AG09309 (cell line): ENCODE results near the gene HTR3C.
"Not testable (repeated sequence)": the region's sequence is repeated elsewhere in the genome, so short reads cannot be mapped to it uniquely, and the experiment has no call there.

Experiments used
- DNase-seq: peaks from one replicate; pipeline ENCODE4 v3.0.0-alpha.2; 2010; ENCODE audit warnings: low read depth
- H3K4me3 ChIP-seq: 2 replicates; pipeline ENCODE4 v1.5.1; 2011; ENCODE audit warnings: mild to moderate bottlenecking, low read depth, low read length, moderate library complexity; ENCODE audit not compliant: control insufficient read depth
- TF ChIP-seq, protein P1 (sequence below): IDR thresholded peaks from 2 replicates; pipeline ENCODE4 v1.5.1; 2011; ENCODE audit warnings: mild to moderate bottlenecking, low read depth, low read length, inconsistent platforms; ENCODE audit not compliant: insufficient read depth, control insufficient read depth; ENCODE audit errors: missing control alignments

HTR3C gene

DNA sequence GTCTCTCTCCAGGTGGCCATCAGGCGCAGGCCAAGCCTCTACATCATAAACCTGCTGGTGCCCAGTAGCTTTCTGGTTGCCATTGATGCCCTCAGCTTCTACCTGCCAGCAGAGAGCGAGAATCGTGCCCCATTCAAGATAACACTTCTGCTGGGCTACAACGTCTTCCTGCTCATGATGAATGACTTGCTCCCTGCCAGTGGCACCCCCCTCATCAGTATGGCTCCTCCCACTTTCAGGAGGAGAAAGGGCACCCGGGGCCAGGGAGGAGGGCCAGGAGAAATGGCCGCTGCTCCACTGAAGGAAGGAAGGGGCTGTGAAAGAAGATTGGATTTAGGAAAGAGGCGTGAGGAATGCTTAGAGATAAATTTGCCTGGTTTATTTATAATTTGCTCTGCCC lies 6.6 kb downstream of the HTR3C start:
- no peak for DNase-seq
- TF ChIP-seq, protein P1, sequence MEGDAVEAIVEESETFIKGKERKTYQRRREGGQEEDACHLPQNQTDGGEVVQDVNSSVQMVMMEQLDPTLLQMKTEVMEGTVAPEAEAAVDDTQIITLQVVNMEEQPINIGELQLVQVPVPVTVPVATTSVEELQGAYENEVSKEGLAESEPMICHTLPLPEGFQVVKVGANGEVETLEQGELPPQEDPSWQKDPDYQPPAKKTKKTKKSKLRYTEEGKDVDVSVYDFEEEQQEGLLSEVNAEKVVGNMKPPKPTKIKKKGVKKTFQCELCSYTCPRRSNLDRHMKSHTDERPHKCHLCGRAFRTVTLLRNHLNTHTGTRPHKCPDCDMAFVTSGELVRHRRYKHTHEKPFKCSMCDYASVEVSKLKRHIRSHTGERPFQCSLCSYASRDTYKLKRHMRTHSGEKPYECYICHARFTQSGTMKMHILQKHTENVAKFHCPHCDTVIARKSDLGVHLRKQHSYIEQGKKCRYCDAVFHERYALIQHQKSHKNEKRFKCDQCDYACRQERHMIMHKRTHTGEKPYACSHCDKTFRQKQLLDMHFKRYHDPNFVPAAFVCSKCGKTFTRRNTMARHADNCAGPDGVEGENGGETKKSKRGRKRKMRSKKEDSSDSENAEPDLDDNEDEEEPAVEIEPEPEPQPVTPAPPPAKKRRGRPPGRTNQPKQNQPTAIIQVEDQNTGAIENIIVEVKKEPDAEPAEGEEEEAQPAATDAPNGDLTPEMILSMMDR, result no peak
- no peak overlapping the region for H3K4me3 ChIP-seq

DNA sequence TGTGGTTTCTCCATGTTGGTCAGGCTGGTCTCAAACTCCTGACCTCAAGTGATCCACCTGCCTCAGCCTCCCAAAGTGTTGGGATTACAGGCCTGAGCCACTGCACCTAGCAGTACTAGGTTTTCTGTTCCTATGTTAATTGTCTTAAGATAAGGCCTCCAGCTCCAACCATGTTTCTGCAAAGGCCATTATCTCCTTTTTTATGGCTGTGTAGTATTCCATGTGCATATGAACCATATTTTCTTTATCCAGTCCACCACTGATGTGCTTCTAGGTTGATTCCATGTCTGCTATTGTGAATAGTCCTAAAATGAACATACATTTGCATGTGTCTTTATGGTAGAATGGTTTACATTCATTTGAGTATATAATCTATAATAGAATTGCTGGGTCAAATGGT lies 9.8 kb downstream of the HTR3C start:
- no peak overlapping the region for H3K4me3 ChIP-seq
- TF ChIP-seq, protein P1, result no peak
- no peak for DNase-seq

DNA sequence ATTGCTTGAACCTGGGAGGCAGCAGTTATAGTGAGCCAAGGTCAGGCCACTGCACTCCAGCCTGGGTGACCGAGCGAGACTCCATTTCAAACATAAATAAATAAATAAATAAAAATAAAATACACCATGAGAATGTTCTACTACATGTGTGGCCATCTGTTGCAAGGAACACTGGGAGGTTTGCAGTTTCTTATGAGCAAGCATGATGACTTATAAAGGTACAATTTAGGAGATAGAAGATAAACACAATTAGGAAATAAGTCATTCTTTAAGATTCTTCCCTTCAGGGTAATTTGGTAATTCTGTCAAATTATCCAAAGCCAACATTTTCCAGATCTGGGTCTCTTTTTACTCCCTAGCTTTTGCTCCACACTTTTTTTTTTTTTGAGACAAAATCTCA lies 13.4 kb downstream of the HTR3C start:
- peak; percentile 1 for DNase-seq
- TF ChIP-seq, protein P1, result no peak
- H3K4me3 ChIP-seq, result no peak overlapping the region

DNA sequence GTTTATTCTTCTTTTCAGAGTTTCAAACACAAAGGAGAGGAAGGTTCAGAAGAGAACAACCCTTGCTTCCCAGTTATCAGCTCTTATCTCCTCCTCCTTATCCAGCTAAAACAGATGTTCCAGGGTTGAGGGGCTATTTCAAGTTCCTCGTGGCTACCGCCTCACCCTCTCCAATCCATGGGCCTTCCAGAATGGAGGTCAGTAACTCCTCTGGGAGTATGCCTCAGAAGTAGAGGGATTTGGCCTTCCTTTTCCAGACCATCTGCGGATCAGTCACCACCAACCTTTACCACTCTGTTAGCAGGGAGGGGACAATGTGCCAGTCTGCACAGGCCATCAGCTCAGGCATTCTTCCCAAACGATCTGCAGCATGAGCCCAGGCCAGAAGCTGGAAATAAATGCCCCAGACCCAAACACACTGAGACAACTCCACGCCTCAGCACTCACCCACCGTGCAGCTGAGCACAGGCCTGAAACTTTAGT lies 14.8 kb downstream of the HTR3C start:
- H3K4me3 ChIP-seq, result no peak overlapping the region
- TF ChIP-seq, protein P1, result no peak
- DNase-seq, result no peak

DNA sequence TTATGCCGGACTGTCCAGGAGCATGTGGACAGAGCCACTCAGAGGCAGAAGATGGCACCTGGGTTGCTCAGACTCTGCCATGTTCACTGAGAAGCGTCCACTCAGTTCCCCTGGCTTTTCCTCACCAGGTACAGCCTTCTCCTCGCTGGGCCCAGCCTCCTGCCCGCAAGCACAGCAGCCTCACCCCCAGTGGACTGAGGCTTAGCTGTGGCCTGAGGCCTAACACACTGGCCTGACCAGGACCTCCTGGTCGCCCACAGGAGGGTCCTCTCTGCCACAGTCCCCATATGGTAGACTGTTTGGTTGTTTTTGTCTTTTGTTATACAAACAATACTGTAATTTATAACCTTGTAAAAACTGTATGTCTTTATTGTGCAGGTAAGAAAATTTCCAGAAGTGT lies 15.5 kb downstream of the HTR3C start:
- TF ChIP-seq, protein P1, result no peak

DNA sequence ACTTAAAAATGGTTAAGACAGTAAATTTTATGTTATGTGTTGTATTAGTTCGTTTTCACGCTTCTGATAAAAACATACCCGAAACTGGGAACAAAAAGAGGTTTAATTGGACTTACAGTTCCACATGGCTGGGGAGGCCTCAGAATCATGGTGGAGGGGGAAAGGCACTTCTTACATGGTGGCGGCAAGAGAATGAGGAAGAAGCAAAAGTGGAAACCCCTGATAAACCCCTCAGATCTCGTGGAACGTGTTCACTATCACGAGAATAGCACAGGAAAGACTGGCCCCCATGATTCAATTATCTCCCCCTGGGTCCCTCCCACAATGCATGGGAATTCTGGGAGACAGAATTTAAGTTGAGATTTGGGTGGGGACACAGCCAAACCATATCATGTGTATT lies 18.3 kb downstream of the HTR3C start:
- H3K4me3 ChIP-seq, DNase-seq: not testable (repeated sequence)

More for the DNA sequence above, 15.5 kb downstream of the HTR3C start:
- DNase-seq, result no peak
- H3K4me3 ChIP-seq, result no peak overlapping the region

DNA sequence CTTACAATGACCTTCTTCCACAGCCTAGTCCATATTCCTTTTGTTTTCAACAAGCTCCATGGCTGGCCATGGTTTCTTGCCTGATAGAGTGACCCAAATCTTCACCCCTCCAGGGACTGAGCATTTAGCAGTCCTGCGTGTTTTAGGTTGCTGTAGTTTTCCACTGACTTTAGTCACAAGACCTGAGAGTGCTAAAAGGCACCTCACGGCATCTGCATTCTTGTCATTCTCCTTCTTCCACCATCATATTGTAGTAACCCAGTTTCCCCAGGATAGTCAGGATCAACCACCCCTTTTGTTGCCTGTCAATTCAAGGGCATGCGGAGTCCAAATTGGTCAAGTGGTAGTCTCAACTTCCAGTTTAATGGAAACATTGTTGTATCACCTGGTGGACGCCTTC lies 20.8 kb downstream of the HTR3C start:
- no peak overlapping the region for H3K4me3 ChIP-seq
- DNase-seq, result no peak
- TF ChIP-seq, protein P1, result no peak
